ENCODE measurements around the gene TEK. TPM values are rescaled to one million over a fixed set of nuclear protein-coding genes. Genes with fewer than 3 reads are reported as not detected.

The TEK gene
- total RNA-seq, 4 donors from 2014 or later: 4.4 to 25.3 (median 13.2) TPM

GRCh38 chr9:27194401-27195091, 85.5 kb downstream of the TEK start:
- no peaks in the 10 kb centered on the region for H3K36me3 ChIP-seq
- 50 to 64% methylated on average over 3 to 4 of the region's 5 CpGs for WGBS, 2 donors (ENCODE audit: low coverage in 1 of 2)
- peaks cover 0 to 15% (median 4%) of the 10 kb centered on the region in 3 donors for H3K4me1 ChIP-seq
- H3K9me3 ChIP-seq: no peaks in the 10 kb centered on the region
- peak; percentile 39 for ATAC-seq
- H3K27me3 ChIP-seq: no peaks in the 10 kb centered on the region
- TF ChIP-seq POLR2AphosphoS5 (IDR thresholded peaks at IDR 0.05) (no peak), CTCF (IDR thresholded peaks at IDR 0.05) (no peak), EP300 (IDR thresholded peaks at IDR 0.05) (no peak), POLR2A (IDR thresholded peaks at IDR 0.05) (no peak)
- H3K4me3 ChIP-seq: no peak overlapping the region
- H3K27ac ChIP-seq: peak overlapping the region in 1 of 4 donors; percentile 13

- Histone ChIP-seq H3K9me3 (no peaks in the 10 kb centered on the region), H3K27me3 (no peaks in the 10 kb centered on the region), H3K4me1 (peaks cover 0 to 15% (median 4%) of the 10 kb centered on the region in 3 donors), H3K4me3 (no peak overlapping the region), H3K36me3 (no peaks in the 10 kb centered on the region), H3K27ac (no peak overlapping the region)
- WGBS, 2 donors (ENCODE audit: low coverage in 1 of 2): 68 to 69% methylated on average over 2 to 3 of the region's 3 CpGs
- TF ChIP-seq EP300 (IDR thresholded peaks at IDR 0.05): no peak
- no peak for TF ChIP-seq CTCF (IDR thresholded peaks at IDR 0.05)
- no peak for TF ChIP-seq POLR2A (IDR thresholded peaks at IDR 0.05)
- no peak for ATAC-seq
These were observed 86.2 kb downstream of the TEK start for GRCh38 chr9:27195191-27195590.

GRCh38 chr9:27196383-27196782, 87.4 kb downstream of the TEK start:
- Histone ChIP-seq H3K27me3 (no peaks in the 10 kb centered on the region), H3K4me3 (no peak overlapping the region), H3K36me3 (no peaks in the 10 kb centered on the region), H3K4me1 (peaks cover 0 to 15% (median 4%) of the 10 kb centered on the region in 3 donors), H3K9me3 (no peaks in the 10 kb centered on the region), H3K27ac (no peak overlapping the region)
- ATAC-seq: no peak
- WGBS, 2 donors (ENCODE audit: low coverage in 1 of 2): 85 to 94% methylated on average over 2 of the region's 3 CpGs
- no peak for TF ChIP-seq POLR2A (IDR thresholded peaks at IDR 0.05)
- no peak for TF ChIP-seq CTCF (IDR thresholded peaks at IDR 0.05)
- no peak for TF ChIP-seq EP300 (IDR thresholded peaks at IDR 0.05)
- TF ChIP-seq POLR2AphosphoS5 (IDR thresholded peaks at IDR 0.05): no peak

- ATAC-seq: no peak
- no peaks in the 10 kb centered on the region for H3K27me3 ChIP-seq
- H3K4me1 ChIP-seq: peaks cover 0 to 5% (median 0%) of the 10 kb centered on the region in 3 donors
- H3K9me3 ChIP-seq: no peaks in the 10 kb centered on the region
- TF ChIP-seq POLR2A (IDR thresholded peaks at IDR 0.05) (no peak), CTCF (IDR thresholded peaks at IDR 0.05) (peak in 1 of 4 experiments; percentile 27)
- H3K4me3 ChIP-seq: no peak overlapping the region
- no peaks in the 10 kb centered on the region for H3K36me3 ChIP-seq
- H3K27ac ChIP-seq: no peak overlapping the region
These were observed 89.2 kb downstream of the TEK start for GRCh38 chr9:27198190-27198589.

GRCh38 chr9:27202056-27202455, 93.0 kb downstream of the TEK start:
- Histone ChIP-seq H3K27me3 (no peaks in the 10 kb centered on the region), H3K4me1 (no peaks in the 10 kb centered on the region), H3K36me3 (no peaks in the 10 kb centered on the region), H3K27ac (no peak overlapping the region), H3K9me3 (no peaks in the 10 kb centered on the region), H3K4me3 (no peak overlapping the region)
- TF ChIP-seq POLR2AphosphoS5 (IDR thresholded peaks at IDR 0.05): no peak
- no peak for TF ChIP-seq EP300 (IDR thresholded peaks at IDR 0.05)
- no peak for TF ChIP-seq POLR2A (IDR thresholded peaks at IDR 0.05)
- no peak for TF ChIP-seq CTCF (IDR thresholded peaks at IDR 0.05)
- 79 to 90% methylated on average over 2 of the region's 2 CpGs for WGBS, 2 donors (ENCODE audit: low coverage in 1 of 2)
- no peak for ATAC-seq
